Ishikawa (cell line): ENCODE measurements around the gene MLYCD.

ENCODE experiments used
- EGR1 ChIP-seq: IDR thresholded peaks from 2 replicates; pipeline ENCODE4 v1.6.1; 2012
- RAD21 ChIP-seq: IDR thresholded peaks from 2 replicates; pipeline ENCODE4 v1.6.1; 2012; ENCODE audit warnings: low read depth

GRCh38 chr16:83942074-83942473, 43.2 kb downstream of the MLYCD start:
- TF ChIP-seq RAD21 (no peak), EGR1 (no peak)
